ENCODE data around the gene SLC35D2.

DNA sequence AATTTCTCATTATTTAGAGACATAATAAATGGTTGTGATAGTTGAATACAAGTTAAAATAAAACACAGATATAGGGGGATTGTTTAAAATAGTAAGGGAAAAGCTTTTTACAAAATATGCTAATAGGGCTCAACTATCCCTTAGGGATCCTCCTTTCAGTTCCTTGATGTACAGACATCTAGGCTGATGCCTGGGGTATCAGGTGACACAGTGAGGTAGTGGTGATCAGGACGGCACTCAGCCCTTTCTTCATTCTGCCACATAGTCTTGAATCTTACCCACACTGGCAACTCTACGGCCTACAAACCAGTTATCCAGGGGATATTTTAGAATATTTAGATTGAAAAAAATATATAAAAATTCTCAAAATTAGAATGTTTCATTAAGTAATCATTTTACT is 12.5 kb upstream of the SLC35D2 start:
- TF ChIP-seq, protein P1, sequence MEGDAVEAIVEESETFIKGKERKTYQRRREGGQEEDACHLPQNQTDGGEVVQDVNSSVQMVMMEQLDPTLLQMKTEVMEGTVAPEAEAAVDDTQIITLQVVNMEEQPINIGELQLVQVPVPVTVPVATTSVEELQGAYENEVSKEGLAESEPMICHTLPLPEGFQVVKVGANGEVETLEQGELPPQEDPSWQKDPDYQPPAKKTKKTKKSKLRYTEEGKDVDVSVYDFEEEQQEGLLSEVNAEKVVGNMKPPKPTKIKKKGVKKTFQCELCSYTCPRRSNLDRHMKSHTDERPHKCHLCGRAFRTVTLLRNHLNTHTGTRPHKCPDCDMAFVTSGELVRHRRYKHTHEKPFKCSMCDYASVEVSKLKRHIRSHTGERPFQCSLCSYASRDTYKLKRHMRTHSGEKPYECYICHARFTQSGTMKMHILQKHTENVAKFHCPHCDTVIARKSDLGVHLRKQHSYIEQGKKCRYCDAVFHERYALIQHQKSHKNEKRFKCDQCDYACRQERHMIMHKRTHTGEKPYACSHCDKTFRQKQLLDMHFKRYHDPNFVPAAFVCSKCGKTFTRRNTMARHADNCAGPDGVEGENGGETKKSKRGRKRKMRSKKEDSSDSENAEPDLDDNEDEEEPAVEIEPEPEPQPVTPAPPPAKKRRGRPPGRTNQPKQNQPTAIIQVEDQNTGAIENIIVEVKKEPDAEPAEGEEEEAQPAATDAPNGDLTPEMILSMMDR (conservative IDR thresholded peaks at IDR 0.05 in 1 of 2, IDR thresholded peaks at IDR 0.05 in 1 of 2; ENCODE audit: low read depth in 1 of 2, low read length in 2 of 2), result no peak
- no peak for TF ChIP-seq EZH2 (IDR thresholded peaks at IDR 0.05; ENCODE audit: low read length, missing control alignments)
